ENCODE data around the gene ARL2BP. TPM values are rescaled to one million over a fixed set of nuclear protein-coding genes. Genes with fewer than 3 reads are reported as not detected.
A peak's percentile ranks its signal among the peaks of the same experiment; 100 is the strongest.

The ARL2BP gene
- polyA plus RNA-seq, 1 donor (not counting 4 experiments of a cell fraction or from before 2014, with no cell fraction given) = 98.0 TPM

DNA sequence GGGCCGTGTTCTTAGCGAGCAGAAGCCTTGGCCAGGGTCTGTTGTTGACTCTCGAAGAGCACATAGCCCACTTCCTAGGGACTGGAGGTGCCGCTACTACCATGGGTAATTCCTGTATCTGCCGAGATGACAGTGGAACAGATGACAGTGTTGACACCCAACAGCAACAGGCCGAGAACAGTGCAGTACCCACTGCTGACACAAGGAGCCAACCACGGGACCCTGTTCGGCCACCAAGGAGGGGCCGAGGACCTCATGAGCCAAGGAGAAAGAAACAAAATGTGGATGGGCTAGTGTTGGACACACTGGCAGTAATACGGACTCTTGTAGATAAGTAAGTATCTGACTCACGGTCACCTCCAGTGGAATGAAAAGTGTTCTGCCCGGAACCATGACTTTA, 40.4 kb upstream of the ARL2BP start:
- FAIRE-seq = no peak
- dilution Hi-C loops (cut with MboI; ENCODE audit: extremely low pct_ligation_motif_present, low sequenced_read_pairs) = no loop called here
- no peaks in the 10 kb centered on the region for H3K4me1 ChIP-seq (ENCODE audit: control insufficient read depth, extremely low read depth, insufficient read depth, low read length)
- H3K27me3 ChIP-seq (ENCODE audit: control insufficient read depth, extremely low read depth, insufficient read depth, low read length) = no peaks in the 10 kb centered on the region
- H3K4me2 ChIP-seq (ENCODE audit: control insufficient read depth, extremely low read depth, insufficient read depth, low read depth, low read length) = no peak overlapping the region
- H3K79me2 ChIP-seq (ENCODE audit: control insufficient read depth, insufficient read depth, low read length) = peaks cover 9% of the 10 kb centered on the region
- H3K9ac ChIP-seq (ENCODE audit: control insufficient read depth, extremely low read depth, insufficient read depth, low read length) = no peak overlapping the region
- H2AFZ ChIP-seq (ENCODE audit: control insufficient read depth, low read length) = no peak overlapping the region
- H4K20me1 ChIP-seq (ENCODE audit: control insufficient read depth, extremely low read depth, insufficient read depth, low read length) = no peaks in the 10 kb centered on the region
- TF ChIP-seq, protein P1, sequence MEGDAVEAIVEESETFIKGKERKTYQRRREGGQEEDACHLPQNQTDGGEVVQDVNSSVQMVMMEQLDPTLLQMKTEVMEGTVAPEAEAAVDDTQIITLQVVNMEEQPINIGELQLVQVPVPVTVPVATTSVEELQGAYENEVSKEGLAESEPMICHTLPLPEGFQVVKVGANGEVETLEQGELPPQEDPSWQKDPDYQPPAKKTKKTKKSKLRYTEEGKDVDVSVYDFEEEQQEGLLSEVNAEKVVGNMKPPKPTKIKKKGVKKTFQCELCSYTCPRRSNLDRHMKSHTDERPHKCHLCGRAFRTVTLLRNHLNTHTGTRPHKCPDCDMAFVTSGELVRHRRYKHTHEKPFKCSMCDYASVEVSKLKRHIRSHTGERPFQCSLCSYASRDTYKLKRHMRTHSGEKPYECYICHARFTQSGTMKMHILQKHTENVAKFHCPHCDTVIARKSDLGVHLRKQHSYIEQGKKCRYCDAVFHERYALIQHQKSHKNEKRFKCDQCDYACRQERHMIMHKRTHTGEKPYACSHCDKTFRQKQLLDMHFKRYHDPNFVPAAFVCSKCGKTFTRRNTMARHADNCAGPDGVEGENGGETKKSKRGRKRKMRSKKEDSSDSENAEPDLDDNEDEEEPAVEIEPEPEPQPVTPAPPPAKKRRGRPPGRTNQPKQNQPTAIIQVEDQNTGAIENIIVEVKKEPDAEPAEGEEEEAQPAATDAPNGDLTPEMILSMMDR (optimal IDR thresholded peaks at IDR 0.05 in 1 of 3, IDR thresholded peaks at IDR 0.05 in 1 of 3, conservative IDR thresholded peaks at IDR 0.05 in 1 of 3; ENCODE audit: extremely low read depth in 1 of 3, insufficient read depth in 2 of 3, low read length in 3 of 3) = peak in 2 of 3 experiments; percentile 3 to 17
- no peak for TF ChIP-seq EZH2 (IDR thresholded peaks at IDR 0.05; ENCODE audit: low read length)
- H3K27ac ChIP-seq (ENCODE audit: control insufficient read depth, insufficient read depth, low read length) = no peak overlapping the region
- no peak for DNase-seq (ENCODE audit: low read depth, low spot score)
- H3K36me3 ChIP-seq (ENCODE audit: control insufficient read depth in 2 of 2, extremely low read depth in 1 of 2, insufficient read depth in 2 of 2, low read length in 2 of 2) = peaks cover 11 to 24% of the 10 kb centered on the region in 2 experiments
- H3K9me1 ChIP-seq (ENCODE audit: control insufficient read depth, extremely low read depth, insufficient read depth, low read length) = no peaks in the 10 kb centered on the region
- no peak overlapping the region for H3K4me3 ChIP-seq (ENCODE audit: control insufficient read depth in 2 of 3, extremely low read depth in 1 of 3, insufficient read depth in 2 of 3, low read depth in 1 of 3, low read length in 3 of 3)
- no peaks in the 10 kb centered on the region for H3K9me3 ChIP-seq (ENCODE audit: control insufficient read depth, low read depth, low read length)

DNA sequence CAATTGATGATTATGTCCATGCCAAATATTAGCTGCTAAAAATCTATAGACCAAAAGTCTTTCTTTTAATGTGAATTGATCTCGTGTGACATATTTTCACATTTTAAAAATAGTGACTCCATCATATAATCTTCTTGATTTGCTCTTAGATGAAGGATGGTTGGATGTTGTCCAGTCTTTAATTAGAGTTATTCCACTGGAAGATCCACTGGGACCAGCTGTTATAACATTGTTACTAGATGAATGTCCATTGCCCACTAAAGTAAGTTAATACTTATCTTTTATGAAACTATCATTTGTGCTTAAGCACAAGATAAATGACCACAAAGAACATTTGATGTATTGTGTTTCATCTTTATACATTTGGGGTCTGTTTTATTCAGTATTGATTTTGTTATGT, 36.1 kb upstream of the ARL2BP start:
- FAIRE-seq = no peak
- no peak overlapping the region for H2AFZ ChIP-seq (ENCODE audit: control insufficient read depth, low read length)
- no peaks in the 10 kb centered on the region for H3K9me1 ChIP-seq (ENCODE audit: control insufficient read depth, extremely low read depth, insufficient read depth, low read length)
- H3K4me1 ChIP-seq (ENCODE audit: control insufficient read depth, extremely low read depth, insufficient read depth, low read length) = peaks cover 12% of the 10 kb centered on the region
- H3K4me2 ChIP-seq (ENCODE audit: control insufficient read depth, extremely low read depth, insufficient read depth, low read depth, low read length) = no peak overlapping the region
- no peaks in the 10 kb centered on the region for H3K27me3 ChIP-seq (ENCODE audit: control insufficient read depth, extremely low read depth, insufficient read depth, low read length)
- DNase-seq (ENCODE audit: low read depth, low spot score) = no peak
- dilution Hi-C loops (cut with MboI; ENCODE audit: extremely low pct_ligation_motif_present, low sequenced_read_pairs) = no loop called here
- no peak overlapping the region for H3K27ac ChIP-seq (ENCODE audit: control insufficient read depth, insufficient read depth, low read length)
- no peaks in the 10 kb centered on the region for H3K9me3 ChIP-seq (ENCODE audit: control insufficient read depth, low read depth, low read length)
- no peak overlapping the region for H3K4me3 ChIP-seq (ENCODE audit: control insufficient read depth in 2 of 3, extremely low read depth in 1 of 3, insufficient read depth in 2 of 3, low read depth in 1 of 3, low read length in 3 of 3)
- no peak overlapping the region for H3K9ac ChIP-seq (ENCODE audit: control insufficient read depth, extremely low read depth, insufficient read depth, low read length)
- H4K20me1 ChIP-seq (ENCODE audit: control insufficient read depth, extremely low read depth, insufficient read depth, low read length) = no peaks in the 10 kb centered on the region
- peaks cover 11 to 24% of the 10 kb centered on the region in 2 experiments for H3K36me3 ChIP-seq (ENCODE audit: control insufficient read depth in 2 of 2, extremely low read depth in 1 of 2, insufficient read depth in 2 of 2, low read length in 2 of 2)
- TF ChIP-seq, protein P1 (optimal IDR thresholded peaks at IDR 0.05 in 1 of 3, IDR thresholded peaks at IDR 0.05 in 1 of 3, conservative IDR thresholded peaks at IDR 0.05 in 1 of 3; ENCODE audit: extremely low read depth in 1 of 3, insufficient read depth in 2 of 3, low read length in 3 of 3) = no peak
- TF ChIP-seq EZH2 (IDR thresholded peaks at IDR 0.05; ENCODE audit: low read length) = no peak
- H3K79me2 ChIP-seq (ENCODE audit: control insufficient read depth, insufficient read depth, low read length) = peaks cover 6% of the 10 kb centered on the region

All from keratinocyte (primary cell).